BE2C (cell line): ENCODE data around the gene MAPK1IP1L.
"Not testable (repeated sequence)": the region's sequence is repeated elsewhere in the genome, so short reads cannot be mapped to it uniquely, and the experiment has no call there.

Source experiments
- DNase-seq: peaks from one replicate; pipeline ENCODE4 v3.0.0-alpha.2; 2020
- H3K27me3 ChIP-seq: fragments of 250-450 bp; sonication (Bioruptor Pico); 2 replicates; pipeline ENCODE4 v1.5.1; 2020; ENCODE audit warnings: mild to moderate bottlenecking
- H3K36me3 ChIP-seq: fragments of 250-450 bp; sonication (Bioruptor Pico); 2 replicates; pipeline ENCODE4 v1.5.1; 2020; ENCODE audit warnings: mild to moderate bottlenecking
- H3K4me1 ChIP-seq: fragments of 250-450 bp; sonication (Bioruptor Pico); 2 replicates; pipeline ENCODE4 v1.5.1; 2020
- H3K4me3 ChIP-seq: 2 replicates; pipeline ENCODE4 v1.5.1; 2011; ENCODE audit warnings: low read depth, low read length
- H3K9me3 ChIP-seq: fragments of 250-450 bp; sonication (Bioruptor Pico); 2 replicates; pipeline ENCODE4 v1.5.1; 2020
- CTCF ChIP-seq: IDR thresholded peaks from 2 replicates; pipeline ENCODE4 v1.5.1; 2012; ENCODE audit warnings: mild to moderate bottlenecking, low read depth, low read length

Gene MAPK1IP1L

GRCh38 chr14:55062517-55063351 lies 11.3 kb downstream of the MAPK1IP1L start:
- Histone ChIP-seq H3K4me3 (no peak overlapping the region), H3K9me3 (no peaks in the 10 kb centered on the region), H3K27me3 (no peaks in the 10 kb centered on the region), H3K4me1 (no peaks in the 10 kb centered on the region), H3K36me3 (peaks cover 53% of the 10 kb centered on the region)
- no peak for DNase-seq
- TF ChIP-seq CTCF: no peak

DNA sequence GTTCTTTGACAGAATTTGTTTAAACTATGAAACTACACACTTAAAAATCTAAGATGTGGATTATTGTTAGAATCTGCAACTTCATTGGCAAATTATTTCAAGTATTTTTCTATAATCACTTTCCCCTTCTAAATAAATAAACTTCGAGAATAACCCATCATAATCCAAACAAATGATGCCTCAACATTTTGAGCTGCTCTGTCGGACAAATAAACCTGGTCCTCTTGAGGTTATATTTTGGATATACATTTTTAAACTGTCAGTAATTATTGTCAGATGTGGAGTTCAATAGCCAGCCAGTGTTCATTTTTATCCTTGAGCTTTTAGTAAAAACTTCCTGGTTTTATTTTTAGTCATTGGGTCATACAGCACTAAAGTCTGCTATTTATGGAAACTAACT lies 13.4 kb downstream of the MAPK1IP1L start:
- H3K4me1 ChIP-seq, DNase-seq, H3K4me3 ChIP-seq, H3K9me3 ChIP-seq, H3K27me3 ChIP-seq: not testable (repeated sequence)
- peaks cover 46% of the 10 kb centered on the region for H3K36me3 ChIP-seq

- no peaks in the 10 kb centered on the region for H3K27me3 ChIP-seq
- peaks cover 44% of the 10 kb centered on the region for H3K36me3 ChIP-seq
- no peak for TF ChIP-seq CTCF
- H3K4me1 ChIP-seq: no peaks in the 10 kb centered on the region
- DNase-seq: no peak
- H3K9me3 ChIP-seq: no peaks in the 10 kb centered on the region
- H3K4me3 ChIP-seq: no peak overlapping the region
These were observed 14.0 kb downstream of the MAPK1IP1L start for GRCh38 chr14:55065411-55065810.

- Histone ChIP-seq H3K4me1 (no peaks in the 10 kb centered on the region), H3K36me3 (peaks cover 41% of the 10 kb centered on the region), H3K9me3 (no peaks in the 10 kb centered on the region), H3K4me3 (no peak overlapping the region), H3K27me3 (no peaks in the 10 kb centered on the region)
- no peak for DNase-seq
- TF ChIP-seq CTCF: no peak
These were observed 14.8 kb downstream of the MAPK1IP1L start for GRCh38 chr14:55066223-55066622.

DNA sequence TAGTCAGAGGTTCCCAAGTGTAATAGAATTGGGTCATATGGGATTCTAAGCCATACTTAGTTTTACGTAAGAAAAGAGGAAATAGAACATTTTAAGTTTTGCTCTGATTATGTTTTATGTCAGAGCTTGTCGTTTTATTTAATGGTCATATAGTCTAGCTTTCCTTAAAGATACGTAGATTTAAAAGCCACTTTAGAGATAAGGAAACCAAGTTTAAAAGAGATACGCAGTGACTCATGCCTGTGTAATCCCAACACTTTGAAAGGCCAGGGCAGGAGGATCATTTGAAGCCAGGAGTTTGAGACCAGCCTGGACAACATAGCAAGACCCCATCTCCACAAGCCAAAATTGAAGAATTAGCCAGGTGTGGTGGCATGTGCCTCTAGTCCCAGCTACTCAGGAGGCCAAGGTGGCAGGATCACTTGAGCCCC lies 19.5 kb downstream of the MAPK1IP1L start:
- TF ChIP-seq CTCF: no peak
- H3K36me3 ChIP-seq: peaks cover 8% of the 10 kb centered on the region
- H3K4me3 ChIP-seq: no peak overlapping the region
- H3K27me3 ChIP-seq: no peaks in the 10 kb centered on the region
- no peaks in the 10 kb centered on the region for H3K9me3 ChIP-seq
- no peaks in the 10 kb centered on the region for H3K4me1 ChIP-seq
- no peak for DNase-seq

- H3K36me3 ChIP-seq: peaks cover 4% of the 10 kb centered on the region
- H3K9me3 ChIP-seq: no peaks in the 10 kb centered on the region
- H3K27me3 ChIP-seq: no peaks in the 10 kb centered on the region
- no peak for DNase-seq
- no peak overlapping the region for H3K4me3 ChIP-seq
- no peaks in the 10 kb centered on the region for H3K4me1 ChIP-seq
- TF ChIP-seq CTCF: no peak
These were observed 20.6 kb downstream of the MAPK1IP1L start for GRCh38 chr14:55071870-55072640.
